Measurements from ENCODE around the gene SPOP.

The SPOP gene

DNA sequence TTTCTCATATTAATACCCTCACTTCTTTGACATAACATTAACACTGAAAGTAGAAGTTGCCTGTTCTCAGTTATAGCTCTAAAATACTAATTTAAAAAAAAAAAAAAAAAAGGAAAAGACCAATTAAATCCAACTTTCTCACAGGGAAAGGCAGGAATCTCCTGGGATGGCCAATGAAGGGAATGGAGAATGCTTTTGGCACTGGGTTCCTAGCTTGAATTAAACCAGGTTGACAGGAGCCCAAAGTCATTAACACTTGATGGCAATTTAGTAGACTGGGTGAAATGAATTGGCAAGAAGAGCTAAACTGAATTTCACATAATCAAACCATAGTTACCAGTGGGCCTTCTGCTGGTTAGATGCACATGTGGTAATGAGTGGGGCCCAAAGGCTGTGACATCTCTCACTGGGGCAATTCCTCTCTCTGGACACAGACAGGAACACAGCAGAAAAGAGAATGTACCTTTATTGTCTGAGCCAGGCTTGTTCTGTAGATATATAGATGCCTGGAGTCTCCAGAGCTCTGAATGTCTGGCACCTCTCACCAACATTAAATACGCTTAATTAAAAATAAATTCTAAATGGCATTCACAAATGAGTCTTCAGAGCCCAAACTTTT, 64.6 kb downstream of the SPOP start:
- DNase-seq (ENCODE audit: low spot score): no peak

GRCh38 chr17:49612726-49613125, 65.2 kb downstream of the SPOP start:
- DNase-seq (ENCODE audit: low spot score): no peak

DNA sequence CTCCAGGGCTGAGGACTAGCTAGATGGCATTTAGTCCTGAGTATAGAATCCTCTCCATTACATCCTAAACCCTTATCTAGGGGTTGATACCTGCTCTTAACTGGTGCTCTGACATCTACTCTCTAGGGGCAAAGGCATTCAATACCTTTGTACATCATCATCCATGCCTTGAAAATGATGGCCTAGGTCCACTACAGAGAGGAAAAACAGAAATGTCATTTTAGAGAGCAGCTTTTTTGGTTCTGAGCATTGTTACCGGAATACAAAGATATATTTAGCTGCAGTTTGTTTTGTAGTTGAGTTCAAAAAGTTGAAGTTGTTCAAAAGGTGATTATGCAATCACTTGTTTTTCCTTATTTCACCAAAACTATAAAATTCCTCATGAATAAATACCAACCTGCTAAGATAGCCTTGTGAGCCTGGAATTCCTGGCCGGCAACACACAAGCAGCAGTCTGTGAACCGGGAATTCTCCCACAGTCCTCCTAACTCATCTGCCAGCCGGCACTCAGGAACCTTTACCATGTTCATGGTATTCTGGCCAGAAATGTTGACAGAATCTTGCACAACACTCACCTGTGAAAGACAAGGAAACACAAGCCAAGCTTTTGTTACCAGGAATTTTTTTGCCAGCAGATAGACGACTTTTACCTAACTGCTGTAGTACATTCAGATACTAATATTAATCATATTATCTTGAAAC, 66.9 kb downstream of the SPOP start:
- DNase-seq (ENCODE audit: low spot score): no peak

- no peak for DNase-seq (ENCODE audit: low spot score)
These were observed 73.5 kb downstream of the SPOP start for GRCh38 chr17:49604314-49604869.

DNA sequence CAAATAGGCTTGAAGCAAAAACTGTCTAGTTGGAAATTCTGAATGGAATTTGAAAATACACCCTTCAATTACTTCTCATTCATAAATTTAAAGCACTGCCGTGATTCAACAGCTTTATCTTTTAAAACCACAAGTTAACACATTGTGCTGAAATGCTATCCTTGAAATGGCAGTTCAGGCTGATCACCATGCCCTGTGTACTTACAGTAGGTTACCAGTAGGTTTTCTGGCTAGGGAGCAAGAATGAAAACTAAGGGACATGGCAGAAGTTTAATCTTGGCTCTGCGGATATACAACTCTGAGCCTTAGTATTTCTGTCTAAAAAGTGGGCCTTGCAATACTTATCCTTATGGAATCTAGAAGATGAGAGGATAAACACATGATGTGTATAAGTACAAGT, 74.2 kb downstream of the SPOP start:
- DNase-seq (ENCODE audit: low spot score): no peak

- no peak for DNase-seq (ENCODE audit: low spot score)
These were observed 74.7 kb downstream of the SPOP start for GRCh38 chr17:49603238-49603637.

- DNase-seq (ENCODE audit: low spot score): no peak
These were observed 75.1 kb downstream of the SPOP start for GRCh38 chr17:49602783-49603182.

- DNase-seq (ENCODE audit: low spot score): no peak
These were observed 76.9 kb downstream of the SPOP start for GRCh38 chr17:49600949-49601348.

- no peak for DNase-seq (ENCODE audit: low spot score)
These were observed 79.0 kb downstream of the SPOP start for GRCh38 chr17:49598918-49599317.

DNA sequence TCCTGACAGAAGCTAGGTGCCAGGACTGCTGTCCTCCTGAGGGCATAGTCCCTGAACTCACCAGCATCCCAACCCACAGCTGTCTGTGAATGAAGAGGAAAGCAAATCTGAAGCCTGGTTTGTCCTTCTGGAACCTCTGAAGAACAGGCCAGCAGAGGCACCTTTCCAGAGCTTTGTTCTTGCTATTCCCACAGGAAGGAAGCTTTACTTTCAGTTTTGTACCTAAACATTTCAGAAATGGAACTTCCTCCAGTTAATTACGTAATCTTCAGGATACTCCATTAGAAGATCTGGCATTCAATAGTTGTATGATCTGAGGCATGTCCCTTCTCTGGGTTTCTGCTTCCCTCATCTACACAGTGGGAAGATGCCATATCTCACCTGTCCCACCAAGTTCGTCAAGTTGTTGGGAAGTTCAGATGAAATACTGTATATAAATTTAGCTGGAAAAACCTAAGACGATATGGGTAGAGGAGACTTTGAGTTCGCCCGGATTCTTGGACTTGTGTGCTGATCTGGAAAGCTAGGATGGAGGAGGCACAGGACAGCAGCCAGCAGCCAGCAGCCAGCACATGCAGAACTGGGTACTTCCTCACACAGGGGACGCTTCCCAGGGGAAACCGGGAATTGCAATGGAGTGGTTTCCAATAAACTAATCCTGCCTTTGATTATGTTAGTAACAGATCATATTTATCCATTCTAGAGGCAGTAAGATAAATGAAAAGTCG, 79.8 kb downstream of the SPOP start:
- DNase-seq (ENCODE audit: low spot score): no peak

- no peak for DNase-seq (ENCODE audit: low spot score)
These were observed 80.5 kb downstream of the SPOP start for GRCh38 chr17:49597436-49597835.

- DNase-seq (ENCODE audit: low spot score): no peak
These were observed 81.2 kb downstream of the SPOP start for GRCh38 chr17:49596613-49597244.

DNA sequence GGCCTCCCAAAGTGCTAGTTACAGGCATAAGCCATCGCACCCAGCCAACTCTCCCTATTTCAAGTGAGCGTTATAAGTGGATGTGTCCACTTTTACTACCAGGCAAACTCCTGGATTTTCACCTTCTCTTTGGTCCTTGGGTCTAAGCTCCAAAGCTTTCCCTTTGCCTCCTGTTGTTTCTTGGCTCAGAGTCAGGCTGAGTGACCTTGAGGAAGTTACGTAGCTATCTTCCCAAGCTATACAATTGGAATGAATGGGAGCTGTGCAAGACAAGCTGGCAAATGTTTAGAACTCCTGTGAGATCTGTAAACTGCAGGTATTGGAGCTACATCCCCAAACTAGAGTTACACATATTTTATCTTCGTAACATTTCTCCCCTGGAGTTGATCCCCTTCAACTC, 81.9 kb downstream of the SPOP start:
- no peak for DNase-seq (ENCODE audit: low spot score)

GRCh38 chr17:49595328-49595727, 82.6 kb downstream of the SPOP start:
- no peak for DNase-seq (ENCODE audit: low spot score)

GRCh38 chr17:49592263-49592662, 85.6 kb downstream of the SPOP start:
- peak; percentile 46 for DNase-seq (ENCODE audit: low spot score)

GRCh38 chr17:49590874-49591273, 87.0 kb downstream of the SPOP start:
- DNase-seq (ENCODE audit: low spot score): no peak

DNA sequence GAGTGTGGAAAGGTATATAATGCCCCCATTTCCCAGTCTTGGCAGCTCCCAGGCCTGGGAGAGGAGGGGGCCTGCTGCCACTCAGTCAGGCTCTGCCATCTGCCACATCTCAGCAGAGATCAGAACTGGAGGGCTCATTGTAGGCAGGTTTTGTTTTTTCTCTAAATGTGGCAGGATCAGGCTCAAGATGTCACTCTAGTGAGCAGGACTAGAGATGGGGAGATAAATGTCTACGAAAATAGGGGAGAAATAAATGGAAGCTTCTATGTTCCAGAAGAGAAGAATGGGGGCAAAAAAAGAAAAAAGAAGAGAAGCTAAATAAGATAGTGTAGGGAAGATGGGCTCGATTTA, 88.3 kb downstream of the SPOP start:
- DNase-seq (ENCODE audit: low spot score): no peak

DNA sequence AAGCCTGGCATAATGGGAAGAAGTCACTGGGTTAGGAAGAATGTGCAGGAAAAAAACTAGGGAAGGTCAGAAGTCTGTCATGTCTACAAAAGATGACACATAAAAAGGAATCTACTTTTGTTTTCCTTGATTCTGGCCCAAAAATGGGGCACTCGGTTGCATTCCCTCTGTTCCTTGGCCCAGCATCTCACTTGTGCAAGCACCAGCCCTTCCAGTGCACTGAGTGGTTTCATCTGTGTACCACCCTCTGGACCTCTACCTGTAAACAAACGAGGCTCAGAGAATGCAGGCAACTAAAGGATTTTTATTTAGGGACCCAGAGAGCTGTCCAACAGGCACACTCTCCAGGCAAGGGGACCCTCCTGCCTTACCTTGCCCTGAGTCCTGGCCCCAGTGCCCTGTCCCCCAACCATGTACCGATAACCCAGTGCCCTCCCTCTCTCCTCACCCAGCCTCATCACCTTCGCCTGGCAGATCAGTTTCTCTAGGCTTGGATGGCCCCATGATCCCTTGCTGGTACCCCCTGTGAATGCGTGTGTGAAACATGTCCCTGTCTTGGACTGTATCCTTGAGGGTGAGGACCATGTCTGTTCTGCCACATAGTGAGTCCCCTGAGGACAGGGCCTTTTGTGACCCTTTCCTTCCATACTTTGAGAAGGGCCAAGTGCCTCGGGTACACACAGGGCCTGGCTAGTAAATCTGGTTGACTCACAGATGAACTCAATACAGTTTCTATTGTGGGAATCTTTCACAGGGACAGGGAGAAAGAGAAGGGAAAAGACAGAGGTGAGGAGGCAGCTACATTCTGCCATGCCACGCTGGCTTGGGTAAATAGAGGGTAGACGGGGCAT, 88.9 kb downstream of the SPOP start:
- DNase-seq (ENCODE audit: low spot score): no peak

- DNase-seq (ENCODE audit: low spot score): no peak
These were observed 89.6 kb downstream of the SPOP start for GRCh38 chr17:49588312-49588711.

DNA sequence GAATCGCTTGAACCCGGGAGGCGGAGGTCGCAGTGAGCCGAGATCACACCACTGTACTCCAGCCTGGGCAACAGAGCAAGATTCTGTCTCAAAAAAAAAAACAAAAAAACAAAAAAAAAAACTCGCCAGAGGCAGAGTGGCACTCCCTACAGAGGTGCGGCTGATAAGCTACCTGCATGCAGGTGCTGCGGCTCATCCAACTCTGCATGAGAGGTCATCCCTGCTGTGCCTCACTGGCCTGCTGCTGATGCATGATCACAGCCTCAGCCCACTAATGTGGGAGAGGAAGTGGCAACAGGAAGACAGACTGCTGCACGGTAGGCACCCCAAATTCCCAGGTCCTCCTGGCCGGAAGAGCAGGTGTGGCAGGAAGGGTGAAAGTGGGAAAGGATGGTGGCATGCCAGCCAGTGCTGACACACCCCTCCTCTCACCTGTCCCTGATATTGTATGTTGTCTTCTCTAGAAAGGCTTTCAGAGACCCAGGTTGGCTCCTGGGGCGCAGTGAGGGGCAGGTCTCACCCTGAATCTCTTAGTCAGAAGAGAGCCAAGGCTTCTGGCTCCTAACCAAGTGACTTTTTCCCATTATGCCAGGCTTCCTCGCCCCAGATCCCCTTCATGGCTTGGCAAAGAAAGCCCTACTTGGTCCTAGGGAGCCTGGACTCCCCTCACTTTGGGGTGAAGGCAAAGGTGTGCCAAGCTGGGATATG, 90.4 kb downstream of the SPOP start:
- DNase-seq (ENCODE audit: low spot score): no peak

GRCh38 chr17:49585422-49586027, 92.4 kb downstream of the SPOP start:
- DNase-seq (ENCODE audit: low spot score): no peak
